Measurements from ENCODE around the gene SEC24C.

GRCh38 chr10:73756183-73756582 is 12.0 kb downstream of the SEC24C start:
- TF ChIP-seq CTCF (IDR thresholded peaks at IDR 0.05) (no peak), POLR2A (IDR thresholded peaks at IDR 0.05) (no peak)

Measured in uterus (tissue), 2 donors.